Subcutaneous abdominal adipose tissue (tissue), 5 donors: Measurements from ENCODE around the gene ZNF14.
"Not testable (repeated sequence)": the region's sequence is repeated elsewhere in the genome, so short reads cannot be mapped to it uniquely, and the experiment has no call there.

ENCODE experiments used
- H3K27ac ChIP-seq: one replicate; pipeline ENCODE4 v1.7.0; 2013; ENCODE audit warnings: low read depth, mild to moderate bottlenecking, inconsistent platforms, low read length, moderate library complexity
- H3K27me3 ChIP-seq, 5 donors: one replicate each; pipeline ENCODE4 v1.7.0; 2013; ENCODE audit warnings: low read length in 5 of 5, inconsistent platforms in 1 of 5; ENCODE audit not compliant: control insufficient read depth in 5 of 5, insufficient read depth in 4 of 5
- H3K36me3 ChIP-seq, 5 donors: one replicate each; pipeline ENCODE4 v1.7.0; 2013; ENCODE audit warnings: low read length in 5 of 5; ENCODE audit not compliant: control insufficient read depth in 5 of 5, insufficient read depth in 5 of 5
- H3K4me1 ChIP-seq, 5 donors: one replicate each; pipeline ENCODE4 v1.7.0; 2013; ENCODE audit warnings: low read length in 5 of 5, mild to moderate bottlenecking in 3 of 5, moderate library complexity in 1 of 5; ENCODE audit not compliant: control insufficient read depth in 5 of 5, insufficient read depth in 5 of 5
- H3K4me3 ChIP-seq, 5 donors: one replicate each; pipeline ENCODE4 v1.7.0; 2013; ENCODE audit warnings: low read length in 5 of 5, low read depth in 1 of 5
- H3K9ac ChIP-seq, 5 donors: one replicate each; pipeline ENCODE4 v1.7.0; 2013; ENCODE audit warnings: low read length in 5 of 5, mild to moderate bottlenecking in 4 of 5, moderate library complexity in 3 of 5
- H3K9me3 ChIP-seq, 5 donors: one replicate each; pipeline ENCODE4 v1.7.0; 2013; ENCODE audit warnings: low read length in 5 of 5; ENCODE audit not compliant: control insufficient read depth in 5 of 5
- donor health status: healthy.
- donor health status: healthy.
- donor health status: healthy.
- donor health status: healthy.
- donor health status: healthy.

Gene ZNF14

DNA sequence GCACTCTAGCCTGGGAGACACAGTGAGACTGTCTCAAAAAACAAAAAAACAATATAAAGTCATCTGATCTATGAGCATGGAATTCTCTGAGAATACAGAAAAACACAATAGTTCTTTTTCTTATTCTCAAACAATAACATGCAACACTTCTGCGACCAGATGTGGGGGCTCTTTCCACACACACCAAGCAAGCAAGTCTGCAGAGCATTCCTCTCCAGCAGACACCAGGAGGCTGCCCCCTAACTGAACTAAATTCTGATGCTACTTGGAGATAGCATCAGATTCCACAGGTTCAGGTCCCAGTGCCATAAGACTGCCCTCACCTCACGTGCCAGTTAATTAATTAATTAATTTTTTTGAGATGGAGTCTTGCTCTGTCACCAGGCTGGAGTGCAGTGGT is 36.5 kb downstream of the ZNF14 start:
- H3K27me3 ChIP-seq: no peaks in the 10 kb centered on the region
- H3K9ac ChIP-seq: no peak overlapping the region
- H3K9me3 ChIP-seq: peaks cover 9 to 34% (median 29%) of the 10 kb centered on the region in 5 donors
- H3K27ac ChIP-seq: no peak overlapping the region
- H3K4me3 ChIP-seq: no peak overlapping the region
- H3K4me1 ChIP-seq: no peaks in the 10 kb centered on the region
- H3K36me3 ChIP-seq: peaks cover 0 to 3% (median 0%) of the 10 kb centered on the region in 5 donors

DNA sequence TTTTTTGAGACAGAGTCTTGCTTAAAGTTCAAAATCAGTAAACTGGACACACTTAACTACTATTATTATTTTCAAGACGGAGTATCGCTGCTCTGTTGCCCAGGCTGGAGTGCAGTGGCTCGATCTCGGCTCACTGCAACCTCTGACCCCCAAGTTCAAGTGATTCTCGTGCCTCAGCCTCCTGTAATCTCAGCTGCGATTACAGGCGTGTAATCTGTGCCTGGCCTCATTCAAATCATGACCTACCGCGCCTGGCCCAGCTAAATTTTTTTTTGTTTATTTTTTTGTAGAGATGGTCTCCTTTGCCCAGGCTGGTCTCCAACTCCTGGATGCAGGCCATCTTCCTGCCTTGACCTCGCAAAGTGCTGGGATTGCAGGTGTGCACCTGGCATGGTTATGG is 41.2 kb downstream of the ZNF14 start:
- H3K4me1 ChIP-seq: no peaks in the 10 kb centered on the region
- H3K27ac ChIP-seq: no peak overlapping the region
- H3K4me3 ChIP-seq: no peak overlapping the region
- H3K9me3 ChIP-seq: peaks cover 0 to 4% (median under 1%) of the 10 kb centered on the region in 5 donors
- H3K9ac ChIP-seq: no peak overlapping the region
- H3K27me3 ChIP-seq: no peaks in the 10 kb centered on the region
- H3K36me3 ChIP-seq: no peaks in the 10 kb centered on the region

DNA sequence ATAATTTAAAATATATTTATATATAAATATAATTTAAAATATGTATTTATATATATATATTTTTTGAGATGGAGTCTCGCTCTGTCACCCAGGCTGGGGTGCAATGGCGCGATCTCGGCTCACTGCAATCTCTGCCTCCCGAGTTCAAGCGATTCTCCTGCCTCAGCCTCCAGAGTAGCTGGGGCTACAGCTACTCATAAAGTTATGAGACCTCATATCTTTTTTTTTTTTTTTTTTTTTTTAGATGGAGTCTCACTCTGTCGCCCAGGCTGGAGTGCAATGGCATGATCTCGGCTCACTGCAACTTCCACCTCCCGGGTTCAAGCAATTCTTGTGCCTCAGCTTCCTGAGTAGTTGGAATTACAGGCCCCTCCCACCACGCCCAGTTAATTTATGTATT is 43.9 kb downstream of the ZNF14 start:
- not testable (repeated sequence) for H3K36me3 ChIP-seq, H3K4me1 ChIP-seq, H3K4me3 ChIP-seq, H3K27ac ChIP-seq, H3K27me3 ChIP-seq, H3K9ac ChIP-seq
- H3K9me3 ChIP-seq: peaks cover 0 to 17% (median 10%) of the 10 kb centered on the region in 5 donors

DNA sequence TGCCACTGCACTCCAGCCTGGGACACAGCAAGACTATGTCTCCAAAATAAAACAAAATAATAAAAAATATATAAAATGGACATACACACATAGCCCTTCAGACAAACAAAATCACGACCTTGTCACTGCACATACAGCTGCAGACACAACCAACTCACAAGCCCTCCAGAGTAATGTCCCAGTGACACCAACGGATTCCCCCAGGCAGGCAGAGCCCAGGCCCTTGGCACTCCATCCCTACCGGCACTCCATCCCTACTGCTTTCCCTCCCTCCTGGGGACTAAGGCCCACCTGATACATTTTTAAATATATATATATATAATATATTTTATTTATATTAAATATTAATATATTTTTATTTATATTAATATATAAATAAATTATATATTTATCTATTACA is 45.8 kb downstream of the ZNF14 start:
- no peaks in the 10 kb centered on the region for H3K27me3 ChIP-seq
- H3K36me3 ChIP-seq: no peaks in the 10 kb centered on the region
- no peak overlapping the region for H3K4me3 ChIP-seq
- H3K4me1 ChIP-seq: no peaks in the 10 kb centered on the region
- no peak overlapping the region for H3K9ac ChIP-seq
- no peak overlapping the region for H3K27ac ChIP-seq
- peaks cover 0 to 21% (median 14%) of the 10 kb centered on the region in 5 donors for H3K9me3 ChIP-seq

DNA sequence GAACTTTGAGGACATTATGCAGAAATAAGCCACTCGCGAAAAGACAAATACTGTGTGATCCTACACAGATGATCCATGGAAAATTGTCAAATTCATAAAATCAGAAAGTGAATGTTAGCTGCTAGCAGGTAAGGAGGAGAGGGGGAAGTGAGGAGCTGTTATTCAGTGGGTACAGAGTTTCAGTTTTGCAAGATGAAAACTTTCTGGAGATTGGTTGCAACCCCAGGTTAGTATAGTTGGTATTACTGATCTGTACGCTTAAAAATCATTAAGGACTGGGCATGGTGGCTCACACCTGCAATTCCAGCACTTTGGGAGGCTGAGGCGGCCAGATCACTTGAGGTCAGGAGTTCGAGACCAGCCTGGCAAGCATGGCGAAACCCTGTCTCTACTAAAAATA is 46.3 kb downstream of the ZNF14 start:
- Histone ChIP-seq H3K9me3 (peaks cover 0 to 21% (median 14%) of the 10 kb centered on the region in 5 donors), H3K27ac (no peak overlapping the region), H3K27me3 (no peaks in the 10 kb centered on the region), H3K36me3 (no peaks in the 10 kb centered on the region), H3K4me1 (no peaks in the 10 kb centered on the region), H3K4me3 (no peak overlapping the region), H3K9ac (no peak overlapping the region)

DNA sequence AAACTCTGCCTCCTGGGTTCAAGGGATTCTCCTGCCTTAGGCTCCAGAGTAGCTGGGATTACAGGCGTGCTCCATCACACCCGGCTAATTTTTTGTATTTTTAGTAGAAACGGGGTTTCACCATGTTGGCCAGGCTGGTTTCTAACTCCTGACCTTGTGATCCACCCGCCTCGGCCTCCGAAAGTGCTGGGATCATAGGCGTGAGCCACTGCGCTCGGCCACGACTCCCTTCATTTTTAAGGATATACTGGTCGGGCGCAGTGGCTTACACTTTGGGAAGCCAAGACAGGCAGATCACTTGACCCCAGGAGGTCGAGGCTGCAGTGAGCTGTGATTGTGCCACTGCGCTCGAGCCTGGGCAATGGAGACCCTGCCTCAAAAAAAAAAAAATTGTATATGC is 46.8 kb downstream of the ZNF14 start:
- H3K4me1 ChIP-seq, H3K27ac ChIP-seq: not testable (repeated sequence)
- H3K9me3 ChIP-seq: peaks cover 0 to 26% (median 18%) of the 10 kb centered on the region in 5 donors

DNA sequence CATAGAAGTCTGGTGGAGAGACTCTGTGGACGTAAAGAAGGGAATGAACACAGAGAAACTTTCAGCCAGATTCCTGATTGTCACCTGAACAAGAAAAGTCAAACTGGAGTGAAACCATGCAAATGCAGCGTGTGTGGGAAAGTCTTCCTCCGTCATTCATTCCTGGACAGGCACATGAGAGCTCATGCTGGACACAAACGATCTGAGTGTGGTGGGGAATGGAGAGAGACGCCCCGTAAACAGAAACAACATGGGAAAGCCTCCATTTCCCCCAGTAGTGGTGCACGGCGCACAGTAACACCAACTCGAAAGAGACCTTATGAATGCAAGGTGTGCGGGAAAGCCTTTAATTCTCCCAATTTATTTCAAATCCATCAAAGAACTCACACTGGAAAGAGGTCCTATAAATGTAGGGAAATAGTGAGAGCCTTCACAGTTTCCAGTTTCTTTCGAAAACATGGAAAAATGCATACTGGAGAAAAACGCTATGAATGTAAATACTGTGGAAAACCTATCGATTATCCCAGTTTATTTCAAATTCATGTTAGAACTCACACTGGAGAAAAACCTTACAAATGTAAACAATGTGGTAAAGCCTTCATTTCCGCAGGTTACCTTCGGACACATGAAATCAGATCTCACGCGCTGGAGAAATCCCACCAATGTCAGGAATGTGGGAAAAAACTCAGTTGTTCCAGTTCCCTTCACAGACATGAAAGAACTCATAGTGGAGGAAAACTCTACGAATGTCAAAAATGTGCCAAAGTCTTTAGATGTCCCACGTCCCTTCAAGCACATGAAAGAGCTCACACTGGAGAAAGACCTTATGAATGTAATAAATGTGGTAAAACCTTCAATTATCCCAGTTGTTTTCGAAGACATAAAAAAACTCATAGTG is 53.5 kb downstream of the ZNF14 start:
- no peaks in the 10 kb centered on the region for H3K27me3 ChIP-seq
- H3K4me1 ChIP-seq: no peaks in the 10 kb centered on the region
- H3K4me3 ChIP-seq: peak overlapping the region in 2 of 5 donors; percentile 10 to 34
- H3K9ac ChIP-seq: no peak overlapping the region
- peaks cover 2 to 34% (median 17%) of the 10 kb centered on the region in 5 donors for H3K9me3 ChIP-seq
- no peak overlapping the region for H3K27ac ChIP-seq
- H3K36me3 ChIP-seq: peaks cover 16 to 50% (median 30%) of the 10 kb centered on the region in 5 donors

More for the DNA sequence above, 46.8 kb downstream of the ZNF14 start:
- H3K4me3 ChIP-seq, H3K36me3 ChIP-seq, H3K9ac ChIP-seq, H3K27me3 ChIP-seq: not testable (repeated sequence)

DNA sequence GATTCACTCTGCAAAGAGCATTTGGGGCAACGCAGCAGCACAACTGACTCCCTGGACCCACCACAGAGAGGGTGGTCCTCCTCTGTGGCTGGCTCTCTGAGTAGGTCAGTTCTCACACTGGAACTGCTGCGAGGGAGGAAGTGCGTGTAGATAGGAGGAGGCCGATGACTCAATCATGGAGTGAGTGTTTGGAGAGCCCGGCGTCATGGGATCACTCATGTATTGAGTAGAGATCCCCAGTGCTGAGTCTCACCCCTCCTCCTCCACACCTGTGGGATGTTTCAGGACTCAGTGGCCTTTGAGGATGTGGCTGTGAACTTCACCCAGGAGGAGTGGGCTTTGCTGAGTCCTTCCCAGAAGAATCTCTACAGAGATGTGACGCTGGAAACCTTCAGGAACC is 55.3 kb downstream of the ZNF14 start:
- peaks cover 16 to 61% (median 30%) of the 10 kb centered on the region in 5 donors for H3K36me3 ChIP-seq
- H3K4me3 ChIP-seq: no peak overlapping the region
- peaks cover 2 to 30% (median 10%) of the 10 kb centered on the region in 5 donors for H3K9me3 ChIP-seq
- no peaks in the 10 kb centered on the region for H3K27me3 ChIP-seq
- H3K9ac ChIP-seq: no peak overlapping the region
- no peaks in the 10 kb centered on the region for H3K4me1 ChIP-seq
- no peak overlapping the region for H3K27ac ChIP-seq

DNA sequence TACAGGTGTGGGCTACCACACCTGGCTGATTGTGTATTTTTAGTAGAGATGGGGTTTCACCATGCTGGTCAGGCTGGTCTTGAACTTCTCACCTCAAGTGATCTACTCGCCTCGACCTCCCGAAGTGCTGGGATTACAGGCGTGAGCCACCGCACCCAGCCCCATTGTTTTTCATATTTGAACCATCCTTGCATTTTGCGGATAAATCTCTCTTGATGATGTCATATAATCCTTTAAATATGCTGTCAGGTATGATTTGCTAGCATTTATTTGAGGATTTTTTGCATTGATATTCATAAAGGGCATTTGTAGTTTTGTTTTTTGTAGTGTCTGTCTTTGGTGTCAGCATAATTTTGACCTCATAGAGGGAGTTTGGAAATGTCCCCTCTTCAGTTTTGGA is 58.6 kb downstream of the ZNF14 start:
- Histone ChIP-seq H3K9me3 (peaks cover 0 to 10% (median 7%) of the 10 kb centered on the region in 5 donors), H3K9ac (no peak overlapping the region), H3K27ac (no peak overlapping the region), H3K4me1 (peaks cover 0 to 11% (median 9%) of the 10 kb centered on the region in 5 donors), H3K36me3 (peaks cover 9 to 48% (median 22%) of the 10 kb centered on the region in 5 donors), H3K27me3 (no peaks in the 10 kb centered on the region), H3K4me3 (no peak overlapping the region)

DNA sequence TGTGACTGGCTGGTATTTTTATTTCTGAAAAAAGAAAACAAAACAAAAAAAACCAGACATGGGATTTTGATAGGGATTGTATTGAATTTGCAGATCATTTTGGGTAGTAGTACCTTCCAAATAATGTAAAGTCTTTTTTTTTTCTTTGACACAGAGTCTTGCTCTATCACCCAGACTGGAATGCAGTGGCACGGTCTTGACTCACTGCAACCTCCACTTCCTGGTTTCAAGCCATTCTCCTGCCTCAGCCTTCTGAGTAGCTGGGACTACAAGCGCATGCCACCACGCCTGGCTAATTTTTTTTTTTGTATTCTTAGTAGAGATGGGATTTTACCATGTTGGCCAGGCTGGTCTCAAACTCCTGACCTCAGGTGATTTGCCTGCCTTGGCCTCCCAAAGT is 60.1 kb downstream of the ZNF14 start:
- Histone ChIP-seq H3K4me1 (peaks cover 0 to 22% (median 18%) of the 10 kb centered on the region in 5 donors), H3K27ac (no peak overlapping the region), H3K27me3 (no peaks in the 10 kb centered on the region), H3K9me3 (peaks cover 0 to 5% (median 0%) of the 10 kb centered on the region in 5 donors), H3K36me3 (peaks cover 0 to 34% (median 9%) of the 10 kb centered on the region in 5 donors), H3K4me3 (no peak overlapping the region), H3K9ac (no peak overlapping the region)
